ELF-1 (cell line): ENCODE measurements around the gene GNPAT.

Experiments used
- DNase-seq: peaks from one replicate; pipeline ENCODE4 v3.0.0-alpha.2; 2016; ENCODE audit warnings: low read depth, low spot score

GNPAT gene

GRCh38 chr1:231317306-231318014, 76.4 kb downstream of the GNPAT start:
- DNase-seq: no peak

DNA sequence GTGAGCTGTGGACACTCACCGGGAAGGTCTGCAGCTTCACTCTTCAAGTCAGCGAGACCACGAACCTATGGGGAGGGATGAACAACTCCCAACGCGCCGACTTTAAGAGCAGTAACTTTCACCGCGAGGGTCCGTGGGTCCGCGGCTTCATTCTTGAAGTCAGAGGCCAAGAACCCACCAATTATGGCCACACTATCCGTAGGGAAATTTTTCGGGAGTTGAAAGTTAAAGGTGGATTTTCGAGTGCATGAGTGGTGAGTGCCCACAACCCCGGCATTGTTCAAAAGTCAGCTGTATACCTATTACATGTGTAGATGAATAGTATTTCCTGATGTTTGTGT, 77.0 kb downstream of the GNPAT start:
- DNase-seq: no peak

DNA sequence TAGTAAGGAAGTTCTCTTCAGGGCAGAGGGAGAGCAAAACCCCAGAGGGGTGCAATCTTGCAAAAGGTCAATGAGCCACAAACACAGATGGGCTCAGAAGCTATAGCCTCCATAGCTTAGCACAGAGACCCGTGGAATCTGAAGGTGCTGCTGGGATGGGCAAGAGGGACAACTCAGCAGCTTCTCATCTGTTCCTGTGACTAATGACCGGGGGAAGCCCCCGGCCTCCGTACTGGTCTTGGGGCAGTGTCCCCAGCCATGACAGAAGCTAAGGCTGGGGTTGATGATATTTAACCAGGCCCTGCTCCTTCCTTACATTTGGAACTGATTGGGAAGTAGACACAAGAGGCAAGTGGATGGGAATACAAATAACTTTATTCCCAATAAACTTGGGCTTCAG, 77.6 kb downstream of the GNPAT start:
- DNase-seq: no peak

GRCh38 chr1:231319080-231319479, 78.1 kb downstream of the GNPAT start:
- no peak for DNase-seq

DNA sequence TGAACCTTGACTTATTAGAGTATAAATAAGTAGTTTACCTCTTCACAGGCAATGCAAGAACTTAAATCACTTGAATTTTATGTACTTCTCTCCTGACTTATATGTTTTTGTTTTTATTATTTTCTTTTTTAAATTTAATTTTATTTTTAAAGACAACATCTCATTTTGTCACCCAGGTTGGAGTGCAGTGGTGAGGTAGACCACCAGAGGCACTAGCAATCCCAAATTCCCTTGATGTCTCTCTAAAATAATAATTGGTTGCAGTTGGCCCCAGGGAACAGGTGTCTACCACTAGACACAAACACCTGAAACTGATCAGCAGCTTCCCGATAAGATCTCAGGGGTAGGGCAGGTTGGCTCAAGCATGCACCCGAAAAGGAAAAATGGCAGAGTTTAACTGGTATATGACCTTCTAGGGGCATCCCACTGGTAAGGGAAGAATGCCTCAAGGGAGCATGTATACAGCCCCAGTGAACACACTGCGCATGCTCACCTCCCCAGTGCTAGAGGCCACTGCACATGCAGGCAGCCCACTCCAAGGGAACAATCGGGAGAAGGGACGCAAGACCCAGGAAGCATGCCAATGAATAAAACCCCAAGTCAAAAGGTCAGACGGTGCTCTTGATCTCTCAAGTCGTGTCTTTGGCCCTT, 82.0 kb downstream of the GNPAT start:
- no peak for DNase-seq

- no peak for DNase-seq
Measured at GRCh38 chr1:231324660-231325059, 83.6 kb downstream of the GNPAT start.

- no peak for DNase-seq
Measured at GRCh38 chr1:231326248-231326647, 85.2 kb downstream of the GNPAT start.
